Esophagus squamous epithelium (tissue), 4 donors: ENCODE measurements around the gene SECISBP2L.

ENCODE experiments used
- CTCF ChIP-seq, 6 experiments: fragments of 450-650 bp in 4 of 6; fragments of 200-600 bp in 2 of 6; sonication (generic) in 2 of 6; IDR thresholded peaks; one replicate each; pipeline ENCODE4 v1.5.1; 2016 to 2019; ENCODE audit warnings: antibody characterized with exemption in 6 of 6, mild to moderate bottlenecking in 4 of 6, moderate library complexity in 4 of 6
- POLR2A ChIP-seq, 4 donors: fragments of 450-650 bp; IDR thresholded peaks; one replicate each; pipeline ENCODE4 v1.6.1; 2017; ENCODE audit warnings: antibody characterized with exemption in 4 of 4, mild to moderate bottlenecking in 4 of 4, moderate library complexity in 3 of 4

DNA sequence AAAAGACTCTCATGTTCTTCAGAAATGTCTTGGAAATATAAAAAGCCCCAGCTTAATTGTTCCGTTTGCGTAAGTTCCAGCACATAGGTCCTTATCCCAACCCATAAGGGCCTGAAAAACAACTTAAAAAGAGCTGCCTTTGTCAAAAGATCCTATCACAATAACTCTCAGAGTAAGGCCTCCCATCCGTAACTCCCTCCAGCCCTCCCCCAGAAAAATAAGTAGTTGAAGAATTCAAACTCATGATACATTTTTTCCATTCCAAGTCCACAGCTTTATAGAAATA is 38.0 kb upstream of the SECISBP2L start:
- no peak for TF ChIP-seq CTCF (IDR thresholded peaks at IDR 0.05)
- no peak for TF ChIP-seq POLR2A (IDR thresholded peaks at IDR 0.05)
